ENCODE measurements around the gene CPXM1. TPM values are rescaled to one million over a fixed set of nuclear protein-coding genes. Genes with fewer than 3 reads are reported as not detected.

CPXM1 gene
- total and polyA plus RNA-seq, 2 donors from 2014 or later = 5.2 to 7.1 TPM

DNA sequence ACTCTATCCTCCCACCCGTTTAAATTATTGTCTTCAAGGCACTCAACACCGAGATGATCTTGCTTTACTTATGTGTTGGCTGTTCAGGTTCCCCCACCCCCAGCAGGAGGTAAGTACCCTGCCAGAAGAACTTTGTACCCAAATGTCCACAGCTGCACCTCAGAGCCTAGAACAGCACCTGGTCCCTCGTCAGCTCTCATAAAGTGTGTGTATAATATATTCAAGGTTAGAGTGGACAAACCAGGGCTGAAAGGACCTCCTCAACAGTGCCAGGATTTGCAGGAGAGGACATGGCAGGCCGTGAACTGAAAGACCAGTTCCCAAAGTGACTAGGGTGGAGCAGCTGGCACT is 5.9 kb upstream of the CPXM1 start:
- Histone ChIP-seq H3K36me3 (ENCODE audit: control insufficient read depth in 2 of 3, insufficient read depth in 3 of 3, low read length in 3 of 3) (no peaks in the 10 kb centered on the region), H3K27ac (ENCODE audit: low read depth in 2 of 2, low read length in 2 of 2) (no peak overlapping the region), H3K9ac (ENCODE audit: low read length in 3 of 3) (no peak overlapping the region), H3K27me3 (ENCODE audit: control insufficient read depth, insufficient read depth, low read length) (peaks cover 5% of the 10 kb centered on the region), H3K4me3 (ENCODE audit: low read length in 3 of 3) (no peak overlapping the region), H3K4me1 (ENCODE audit: control insufficient read depth in 2 of 3, insufficient read depth in 2 of 3, low read depth in 1 of 3, low read length in 3 of 3) (peaks cover 0 to 3% (median 0%) of the 10 kb centered on the region in 3 donors), H3K9me3 (ENCODE audit: control insufficient read depth in 2 of 3, insufficient read depth in 1 of 3, low read length in 3 of 3) (no peaks in the 10 kb centered on the region)
- FAIRE-seq = no peak
- intact Hi-C loops (cut with DNase I) = no loop called here
- TF ChIP-seq, protein P1, sequence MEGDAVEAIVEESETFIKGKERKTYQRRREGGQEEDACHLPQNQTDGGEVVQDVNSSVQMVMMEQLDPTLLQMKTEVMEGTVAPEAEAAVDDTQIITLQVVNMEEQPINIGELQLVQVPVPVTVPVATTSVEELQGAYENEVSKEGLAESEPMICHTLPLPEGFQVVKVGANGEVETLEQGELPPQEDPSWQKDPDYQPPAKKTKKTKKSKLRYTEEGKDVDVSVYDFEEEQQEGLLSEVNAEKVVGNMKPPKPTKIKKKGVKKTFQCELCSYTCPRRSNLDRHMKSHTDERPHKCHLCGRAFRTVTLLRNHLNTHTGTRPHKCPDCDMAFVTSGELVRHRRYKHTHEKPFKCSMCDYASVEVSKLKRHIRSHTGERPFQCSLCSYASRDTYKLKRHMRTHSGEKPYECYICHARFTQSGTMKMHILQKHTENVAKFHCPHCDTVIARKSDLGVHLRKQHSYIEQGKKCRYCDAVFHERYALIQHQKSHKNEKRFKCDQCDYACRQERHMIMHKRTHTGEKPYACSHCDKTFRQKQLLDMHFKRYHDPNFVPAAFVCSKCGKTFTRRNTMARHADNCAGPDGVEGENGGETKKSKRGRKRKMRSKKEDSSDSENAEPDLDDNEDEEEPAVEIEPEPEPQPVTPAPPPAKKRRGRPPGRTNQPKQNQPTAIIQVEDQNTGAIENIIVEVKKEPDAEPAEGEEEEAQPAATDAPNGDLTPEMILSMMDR (IDR thresholded peaks at IDR 0.05; ENCODE audit: borderline replicate concordance, extremely low read depth, insufficient read depth) = no peak
- no peak for DNase-seq

DNA sequence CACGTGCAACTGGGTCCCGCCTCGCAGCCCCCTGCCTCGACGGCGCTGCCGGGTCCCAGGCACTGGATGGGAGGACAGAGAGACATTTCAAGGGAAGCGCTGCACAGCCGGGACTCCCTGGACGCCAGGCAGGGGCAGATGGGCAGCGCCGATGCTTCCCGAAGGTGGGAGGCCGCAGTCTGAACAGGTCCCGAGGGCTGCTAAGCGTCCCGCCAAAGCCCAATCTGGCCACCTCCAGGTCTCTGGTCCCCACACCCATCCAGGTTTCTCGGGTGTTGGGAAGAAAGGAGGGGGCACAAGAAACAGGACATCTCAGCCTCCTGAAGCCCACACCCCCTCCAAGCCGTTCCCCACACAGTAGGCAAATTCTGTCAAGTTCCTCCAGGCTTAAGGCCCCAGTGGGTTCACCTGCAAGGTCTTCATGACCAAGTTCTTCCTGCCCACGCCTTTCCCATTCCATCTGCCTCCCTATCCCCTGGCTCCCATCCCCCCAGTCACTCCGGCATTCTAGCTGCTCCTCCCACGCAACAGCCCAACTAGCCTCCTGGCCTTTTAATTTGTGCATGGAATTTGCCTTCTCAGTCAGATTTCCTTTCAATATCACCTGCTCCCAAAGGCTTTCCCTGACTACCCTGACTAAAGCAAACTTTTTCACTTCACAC is 5.4 kb upstream of the CPXM1 start:
- intact Hi-C loops (cut with DNase I) = no loop called here
- H3K36me3 ChIP-seq (ENCODE audit: control insufficient read depth in 2 of 3, insufficient read depth in 3 of 3, low read length in 3 of 3) = no peaks in the 10 kb centered on the region
- DNase-seq (peak; percentile 50 to 93 (median 87)), FAIRE-seq (no peak)
- peaks cover 5% of the 10 kb centered on the region for H3K27me3 ChIP-seq (ENCODE audit: control insufficient read depth, insufficient read depth, low read length)
- no peaks in the 10 kb centered on the region for H3K9me3 ChIP-seq (ENCODE audit: control insufficient read depth in 2 of 3, insufficient read depth in 1 of 3, low read length in 3 of 3)
- H3K27ac ChIP-seq (ENCODE audit: low read depth in 2 of 2, low read length in 2 of 2) = no peak overlapping the region
- peak overlapping the region in 1 of 3 donors; percentile 26 for H3K4me3 ChIP-seq (ENCODE audit: low read length in 3 of 3)
- peaks cover 0 to 3% (median 0%) of the 10 kb centered on the region in 3 donors for H3K4me1 ChIP-seq (ENCODE audit: control insufficient read depth in 2 of 3, insufficient read depth in 2 of 3, low read depth in 1 of 3, low read length in 3 of 3)
- no peak overlapping the region for H3K9ac ChIP-seq (ENCODE audit: low read length in 3 of 3)
- TF ChIP-seq, protein P1 (IDR thresholded peaks at IDR 0.05; ENCODE audit: borderline replicate concordance, extremely low read depth, insufficient read depth) = no peak

DNA sequence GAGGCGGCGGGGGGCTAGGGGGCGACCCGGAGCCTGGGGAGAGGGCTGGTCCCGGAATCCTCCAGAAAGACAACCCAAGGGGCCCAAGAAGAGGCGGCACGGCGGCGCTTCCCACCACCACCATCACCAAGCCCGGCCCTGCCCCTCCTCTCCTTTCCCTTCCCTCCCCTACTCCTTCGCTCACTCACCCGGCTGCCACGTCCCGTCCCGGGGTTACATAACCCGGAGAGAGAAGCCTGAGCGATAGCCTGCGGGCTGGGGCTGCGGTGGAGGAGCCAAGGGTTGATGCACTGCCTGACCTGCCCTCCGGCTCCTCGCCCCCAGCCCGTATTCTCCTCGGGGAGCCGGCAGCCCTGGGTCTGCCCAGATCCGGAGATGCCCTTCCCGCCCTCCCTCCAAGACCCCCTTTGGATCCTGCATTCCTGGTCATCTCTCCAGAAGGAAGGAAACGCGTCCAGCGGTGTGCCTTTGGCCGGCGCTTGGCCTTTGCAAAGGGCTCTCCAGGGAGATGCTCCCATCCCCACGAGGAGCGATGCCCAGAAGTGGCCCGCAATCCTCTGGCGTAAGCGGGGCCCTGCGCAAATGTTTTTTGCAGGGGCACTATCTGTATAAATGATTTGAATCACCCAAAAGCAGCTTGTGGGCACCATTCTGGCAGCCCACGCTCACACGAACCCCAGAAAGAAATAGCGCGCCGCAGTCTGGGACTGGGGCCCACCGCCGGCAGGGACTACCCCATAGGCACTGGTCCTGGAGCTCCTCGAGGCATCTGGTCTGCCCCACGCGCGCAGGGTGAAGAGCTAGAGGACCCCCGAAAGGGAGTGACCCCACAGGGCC is 4.6 kb upstream of the CPXM1 start:
- FAIRE-seq (no peak), DNase-seq (peak in 4 of 5 donors; percentile 38 to 60 (median 49))
- no peaks in the 10 kb centered on the region for H3K36me3 ChIP-seq (ENCODE audit: control insufficient read depth in 2 of 3, insufficient read depth in 3 of 3, low read length in 3 of 3)
- peaks cover 5% of the 10 kb centered on the region for H3K27me3 ChIP-seq (ENCODE audit: control insufficient read depth, insufficient read depth, low read length)
- peaks cover 0 to 3% (median under 1%) of the 10 kb centered on the region in 3 donors for H3K4me1 ChIP-seq (ENCODE audit: control insufficient read depth in 2 of 3, insufficient read depth in 2 of 3, low read depth in 1 of 3, low read length in 3 of 3)
- H3K9me3 ChIP-seq (ENCODE audit: control insufficient read depth in 2 of 3, insufficient read depth in 1 of 3, low read length in 3 of 3) = no peaks in the 10 kb centered on the region
- no peak overlapping the region for H3K27ac ChIP-seq (ENCODE audit: low read depth in 2 of 2, low read length in 2 of 2)
- TF ChIP-seq, protein P1 (IDR thresholded peaks at IDR 0.05; ENCODE audit: borderline replicate concordance, extremely low read depth, insufficient read depth) = no peak
- intact Hi-C loops (cut with DNase I) = no loop called here
- H3K4me3 ChIP-seq (ENCODE audit: low read length in 3 of 3) = no peak overlapping the region
- H3K9ac ChIP-seq (ENCODE audit: low read length in 3 of 3) = no peak overlapping the region

Data from kidney (tissue), 14 donors.